Measurements from ENCODE around the gene DNLZ.

GRCh38 chr9:136407911-136408310, 44.4 kb upstream of the DNLZ start:
- no peak for TF ChIP-seq YY1 (IDR thresholded peaks at IDR 0.05; ENCODE audit: insufficient read depth, insufficient read length)
- no peak for TF ChIP-seq SUZ12 (IDR thresholded peaks at IDR 0.05; ENCODE audit: extremely low read depth, insufficient read depth, insufficient read length)
- TF ChIP-seq ZNF274 (IDR thresholded peaks at IDR 0.05; ENCODE audit: low read depth, low read length), result no peak
